ENCODE results near the gene RPL29.

DNA sequence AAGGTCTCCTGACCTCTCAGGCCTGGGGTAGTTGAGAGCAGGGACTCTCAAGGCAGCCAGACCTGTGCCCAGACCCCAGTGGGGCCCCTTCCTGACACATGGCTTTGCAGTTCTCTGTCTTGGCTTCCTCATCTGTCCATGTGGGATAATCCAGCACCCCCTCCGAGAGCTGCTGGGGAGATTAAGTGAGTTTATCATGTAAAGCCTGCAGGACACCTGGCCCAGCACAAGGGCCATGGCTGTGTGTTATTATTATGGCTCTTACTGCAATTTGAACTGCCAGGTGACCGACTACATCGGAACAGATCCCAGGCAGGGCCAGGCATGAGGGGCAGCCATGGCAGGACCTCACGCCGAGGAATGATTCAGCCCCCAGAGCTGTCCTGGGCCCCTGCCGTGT lies 48.1 kb upstream of the RPL29 start:
- TF ChIP-seq, protein P1, sequence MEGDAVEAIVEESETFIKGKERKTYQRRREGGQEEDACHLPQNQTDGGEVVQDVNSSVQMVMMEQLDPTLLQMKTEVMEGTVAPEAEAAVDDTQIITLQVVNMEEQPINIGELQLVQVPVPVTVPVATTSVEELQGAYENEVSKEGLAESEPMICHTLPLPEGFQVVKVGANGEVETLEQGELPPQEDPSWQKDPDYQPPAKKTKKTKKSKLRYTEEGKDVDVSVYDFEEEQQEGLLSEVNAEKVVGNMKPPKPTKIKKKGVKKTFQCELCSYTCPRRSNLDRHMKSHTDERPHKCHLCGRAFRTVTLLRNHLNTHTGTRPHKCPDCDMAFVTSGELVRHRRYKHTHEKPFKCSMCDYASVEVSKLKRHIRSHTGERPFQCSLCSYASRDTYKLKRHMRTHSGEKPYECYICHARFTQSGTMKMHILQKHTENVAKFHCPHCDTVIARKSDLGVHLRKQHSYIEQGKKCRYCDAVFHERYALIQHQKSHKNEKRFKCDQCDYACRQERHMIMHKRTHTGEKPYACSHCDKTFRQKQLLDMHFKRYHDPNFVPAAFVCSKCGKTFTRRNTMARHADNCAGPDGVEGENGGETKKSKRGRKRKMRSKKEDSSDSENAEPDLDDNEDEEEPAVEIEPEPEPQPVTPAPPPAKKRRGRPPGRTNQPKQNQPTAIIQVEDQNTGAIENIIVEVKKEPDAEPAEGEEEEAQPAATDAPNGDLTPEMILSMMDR (IDR thresholded peaks at IDR 0.05; ENCODE audit: insufficient read depth, low read depth, low read length): no peak
- TF ChIP-seq EZH2 (IDR thresholded peaks at IDR 0.05; ENCODE audit: insufficient read depth, low read length): no peak
